HG02970 (cell line): ENCODE measurements around the gene PCED1B.
"Not testable (repeated sequence)": the region's sequence is repeated elsewhere in the genome, so short reads cannot be mapped to it uniquely, and the experiment has no call there.

Source experiments
- ATAC-seq: cut with Tn5 transposase; IDR thresholded peaks from one replicate; pipeline ENCODE4 v1.9.1; 2021; ENCODE audit warnings: mild to moderate bottlenecking, moderate library complexity, moderate number of reproducible peaks; ENCODE audit not compliant: unreplicated experiment, low FRiP score

Gene PCED1B

DNA sequence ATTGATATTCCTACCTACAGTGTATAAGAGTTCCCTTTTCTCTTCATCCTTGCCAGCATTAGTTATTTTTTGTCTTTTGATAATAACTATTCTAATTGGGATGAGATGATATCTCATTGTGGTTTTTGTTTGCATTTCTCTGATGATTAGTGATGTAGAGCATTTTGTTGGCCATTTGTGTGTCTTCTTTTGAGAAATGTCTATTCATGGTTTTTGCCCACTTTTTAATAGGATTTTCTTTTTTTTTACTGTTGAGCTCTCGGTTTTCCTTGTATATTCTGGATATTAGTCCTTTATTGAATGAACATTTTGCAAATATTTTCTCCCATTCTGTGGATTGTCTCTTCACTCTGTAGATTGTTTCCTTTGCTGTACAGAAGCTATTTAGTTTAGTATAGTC, 79.9 kb downstream of the PCED1B start:
- ATAC-seq = no peak

DNA sequence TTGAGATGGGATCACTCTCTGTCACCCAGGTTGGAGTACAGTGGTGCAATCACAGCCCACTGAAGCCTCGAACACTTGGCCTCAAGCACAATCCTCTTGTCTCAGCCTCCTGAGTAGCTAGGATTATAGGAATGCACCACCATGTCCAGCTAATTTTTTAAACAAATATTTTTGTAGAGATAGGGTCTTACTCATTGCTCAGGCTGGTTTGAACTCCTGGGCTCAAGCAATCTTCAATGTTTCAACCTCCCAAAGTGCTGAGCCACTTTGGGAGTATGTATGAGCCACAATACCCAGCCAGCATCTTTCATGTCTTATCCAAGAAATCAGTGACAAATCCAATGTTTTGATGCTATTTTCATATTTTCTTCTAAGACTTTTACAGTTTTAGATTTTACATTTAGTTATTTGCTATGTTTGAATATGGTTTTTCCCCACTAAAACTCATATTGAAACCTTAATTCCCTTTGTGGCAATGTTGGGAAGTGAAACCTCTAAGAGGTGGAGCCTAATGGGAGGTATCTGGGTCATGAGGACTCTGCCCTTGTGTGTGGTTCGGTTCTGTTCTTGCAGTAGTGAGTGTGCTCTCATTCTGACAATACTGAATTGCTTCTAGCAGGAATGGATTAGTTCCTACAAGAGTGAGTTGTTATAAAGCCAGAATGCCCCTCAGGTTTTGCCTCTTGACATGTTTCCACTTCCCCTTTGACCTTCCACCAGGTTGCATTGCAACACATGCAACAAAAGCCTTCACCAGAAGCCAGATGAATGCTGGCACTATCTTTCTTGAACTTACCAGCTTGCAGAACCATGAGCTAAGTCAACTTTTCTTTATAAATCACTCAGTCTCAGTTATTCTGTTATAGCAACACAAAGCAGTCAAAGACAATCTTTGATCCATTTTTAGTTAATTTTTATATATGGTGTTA, 81.2 kb downstream of the PCED1B start:
- ATAC-seq = no peak

DNA sequence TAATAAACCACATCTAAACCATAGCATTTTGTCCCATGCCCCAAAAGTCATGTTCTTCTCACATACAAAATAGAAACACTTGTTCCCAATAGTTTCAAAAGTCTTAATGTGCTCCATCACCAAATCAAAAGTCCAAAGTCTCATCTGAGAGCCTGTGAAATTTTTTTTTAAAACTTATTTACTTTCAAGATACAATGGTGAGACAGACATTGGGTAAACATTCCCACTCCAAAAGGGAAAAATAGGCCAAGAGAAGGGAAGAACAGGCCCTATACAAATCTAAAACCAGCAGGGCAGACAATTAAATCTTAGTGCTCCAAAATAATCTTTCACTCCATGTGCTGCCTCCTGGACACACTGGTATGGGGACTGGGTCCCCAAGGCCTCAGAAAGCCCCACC, 84.7 kb downstream of the PCED1B start:
- ATAC-seq = no peak

DNA sequence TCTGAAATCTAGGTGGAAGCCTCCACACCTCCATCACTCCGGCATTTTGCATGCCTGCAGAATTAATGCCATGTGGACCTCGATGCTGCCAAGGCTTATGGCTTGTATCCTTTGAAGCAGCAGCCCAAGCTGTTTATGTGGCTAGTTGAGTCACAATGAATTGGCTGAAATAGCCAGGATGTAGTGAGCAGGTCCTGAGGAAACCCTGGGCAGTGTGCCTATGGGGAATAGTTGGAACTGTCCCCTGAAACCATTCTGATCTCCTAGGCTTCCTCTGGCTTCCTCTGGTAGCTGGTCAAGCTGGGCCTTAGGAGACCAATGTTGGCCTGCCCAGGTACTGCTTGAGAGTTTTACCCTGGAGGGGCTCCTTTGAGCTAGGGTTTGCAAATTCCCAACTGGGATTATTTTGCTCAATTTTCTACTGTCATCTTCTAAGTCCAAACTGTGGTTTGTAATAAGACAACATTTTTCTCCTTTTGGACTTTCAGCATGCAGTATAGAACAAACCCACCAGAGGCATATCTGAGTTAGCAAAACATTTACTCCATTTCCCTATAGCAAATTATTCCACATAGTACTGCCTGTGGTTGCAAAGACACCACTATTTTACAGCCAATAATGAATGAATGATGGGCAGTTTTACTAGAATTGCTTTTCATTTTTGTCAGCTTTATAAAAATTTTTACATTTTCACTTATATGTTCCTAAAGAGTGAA, 85.5 kb downstream of the PCED1B start:
- ATAC-seq = no peak

DNA sequence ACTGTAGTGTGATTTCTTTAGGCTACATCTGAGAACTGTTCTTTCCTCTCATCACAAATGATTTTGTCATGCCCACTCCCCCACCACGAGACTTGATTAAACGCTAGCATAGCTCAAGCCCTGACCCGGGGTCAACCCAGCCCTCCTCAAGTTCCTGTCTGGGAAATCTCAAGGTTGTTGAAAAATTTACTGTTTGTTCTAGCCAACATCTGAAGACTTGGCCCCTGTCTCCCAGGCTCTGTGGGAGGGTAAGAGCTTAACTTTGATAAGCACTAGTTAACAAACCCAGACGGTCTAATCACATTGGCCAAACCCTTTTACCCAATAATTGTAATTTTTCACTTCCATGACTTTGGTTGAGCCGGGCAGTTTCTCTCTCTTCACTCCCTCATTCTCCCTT, 86.5 kb downstream of the PCED1B start:
- ATAC-seq = no peak

DNA sequence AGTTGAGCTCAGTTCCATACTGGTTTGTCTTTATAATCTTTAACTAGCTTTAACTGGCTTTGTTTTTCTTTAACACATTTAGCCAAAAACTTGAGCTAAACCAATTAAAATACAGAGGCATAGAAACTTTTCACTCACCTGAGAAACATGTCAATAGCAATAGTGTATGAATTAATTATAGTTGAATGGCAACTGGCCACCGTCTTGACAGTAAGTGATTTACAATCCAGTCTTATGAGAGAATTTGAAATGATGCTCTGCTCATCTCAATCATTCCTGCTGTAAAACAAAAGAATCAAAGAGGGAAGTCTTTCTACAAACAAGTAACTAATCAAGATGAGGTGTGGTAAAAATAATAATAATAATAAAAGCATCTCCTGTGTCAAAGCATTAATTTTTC, 86.9 kb downstream of the PCED1B start:
- no peak for ATAC-seq

DNA sequence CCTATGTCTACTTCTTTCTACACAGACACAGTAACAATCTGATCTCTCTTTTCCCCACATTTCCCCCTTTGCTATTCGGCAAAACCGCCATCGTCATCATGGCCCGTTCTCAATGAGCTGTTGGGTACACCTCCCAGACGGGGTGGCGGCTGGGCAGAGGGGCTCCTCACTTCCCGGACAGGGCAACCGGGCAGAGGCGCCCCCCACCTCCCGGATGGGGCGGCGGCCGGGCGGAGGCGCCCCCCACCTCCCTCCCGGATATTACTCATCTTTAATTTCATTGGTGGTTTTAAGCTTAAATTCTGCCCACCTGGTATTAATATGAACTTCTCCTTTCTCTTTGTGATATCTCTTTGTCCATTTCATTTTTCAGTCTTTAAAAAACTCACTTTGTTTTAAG, 90.9 kb downstream of the PCED1B start:
- ATAC-seq = not testable (repeated sequence)

DNA sequence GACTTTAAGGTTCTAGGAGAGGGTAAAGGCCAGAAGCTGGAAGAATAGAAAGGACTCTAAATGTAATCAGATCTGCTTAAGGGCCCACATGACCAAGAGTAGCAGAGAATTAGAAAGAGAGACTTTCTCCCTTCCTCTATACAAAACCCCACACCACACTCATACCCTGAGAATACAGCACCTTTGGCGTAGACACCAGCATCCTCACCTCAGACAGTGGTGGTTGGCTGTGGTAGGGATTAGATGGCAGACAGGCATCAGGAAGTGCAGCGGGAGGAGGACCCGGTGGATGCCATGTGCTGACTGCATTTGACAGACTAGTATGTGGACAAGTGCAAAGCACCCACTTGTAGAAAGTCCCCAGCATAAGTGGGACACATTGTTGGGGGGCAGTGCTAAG, 98.6 kb downstream of the PCED1B start:
- ATAC-seq = no peak

DNA sequence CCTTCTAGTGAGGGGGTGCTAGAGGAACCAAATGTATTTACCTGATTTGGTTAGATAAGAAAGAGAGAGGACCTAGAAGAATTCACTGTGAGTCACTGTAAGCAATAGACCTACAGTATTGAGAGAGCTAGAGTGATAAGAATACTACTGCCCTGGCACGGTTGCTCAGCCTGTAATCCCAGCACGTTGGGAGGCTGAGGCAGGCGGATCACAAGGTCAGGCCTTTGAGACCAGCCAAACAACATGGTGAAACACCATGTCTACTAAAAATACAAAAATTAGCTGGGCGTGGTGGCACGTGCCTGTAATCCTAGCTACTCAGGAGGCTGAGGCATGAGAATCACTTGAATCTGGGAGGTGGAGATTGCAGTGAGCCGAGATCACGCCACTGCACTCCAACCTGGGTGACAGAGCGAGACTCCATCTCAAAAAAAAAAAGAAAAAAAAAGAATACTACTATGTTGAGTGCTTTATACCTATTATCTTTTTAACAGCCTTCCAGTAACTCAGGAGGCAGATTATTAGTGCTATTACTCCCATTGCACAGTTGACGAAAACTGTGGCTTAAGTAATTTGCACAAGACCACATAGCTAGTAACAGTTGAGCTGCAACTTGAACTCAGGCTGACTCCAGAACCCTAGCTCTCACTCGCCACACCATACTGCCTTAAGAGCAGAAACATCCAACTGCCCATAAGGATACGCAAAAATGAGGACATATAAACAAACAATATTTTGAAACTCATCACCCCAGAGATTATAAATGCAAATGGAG, 102.9 kb downstream of the PCED1B start:
- ATAC-seq = not testable (repeated sequence)

DNA sequence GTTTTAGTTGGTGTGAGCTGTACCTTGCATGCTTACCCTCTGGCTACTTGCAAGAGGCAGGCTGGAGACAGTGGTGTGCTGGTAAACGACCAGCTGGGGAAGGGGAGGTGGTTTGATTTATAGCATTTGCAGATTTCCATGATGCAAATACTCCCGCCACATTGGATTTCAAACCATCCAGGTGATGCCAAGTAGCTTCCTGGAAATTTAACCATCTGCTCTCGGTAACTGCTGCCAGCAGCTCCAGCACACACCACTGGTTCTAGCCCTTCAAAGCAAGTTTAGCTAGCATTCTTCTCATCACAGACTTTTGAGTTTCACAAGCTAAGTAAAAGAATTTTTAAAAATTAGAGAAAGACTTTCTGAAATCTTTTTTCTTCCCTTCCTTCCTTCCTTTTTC, 104.8 kb downstream of the PCED1B start:
- no peak for ATAC-seq

DNA sequence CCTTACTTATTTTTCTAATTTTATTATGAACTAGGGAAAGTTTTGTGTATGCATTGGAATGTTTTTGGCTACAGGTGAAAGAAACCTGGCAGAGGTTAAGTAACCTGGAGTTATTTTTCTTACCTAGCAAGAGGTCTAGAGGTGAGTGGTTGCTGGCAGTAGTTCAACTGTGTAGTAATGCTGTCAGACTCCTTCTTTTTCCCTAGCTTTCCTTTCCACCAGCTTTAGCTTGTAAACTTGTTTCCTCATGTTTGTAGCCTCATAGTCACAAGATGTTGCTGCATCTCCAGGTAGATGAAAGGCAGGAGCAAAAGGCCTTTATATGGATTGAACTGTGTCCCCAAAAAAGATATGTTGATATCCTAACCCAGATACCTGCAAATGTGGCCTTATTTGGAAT, 105.4 kb downstream of the PCED1B start:
- ATAC-seq = no peak

DNA sequence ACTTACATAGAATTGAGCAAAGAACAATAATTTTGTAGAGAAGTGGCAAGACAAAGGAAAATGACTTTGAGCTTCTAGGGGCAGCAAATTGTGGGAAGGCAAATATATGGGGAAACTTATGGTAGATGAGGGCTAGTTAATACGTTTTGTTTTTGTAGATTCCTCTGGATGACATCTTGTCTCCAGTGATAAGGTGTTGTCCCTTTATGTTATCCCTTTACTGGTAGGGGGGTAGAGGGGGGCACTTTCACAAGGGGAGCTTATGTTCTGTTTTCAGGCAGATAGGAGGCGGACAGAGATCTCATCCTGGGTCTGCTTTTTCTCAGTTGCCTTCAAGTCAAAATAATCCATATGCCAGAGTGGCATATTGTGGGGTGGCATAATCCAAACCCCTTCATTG, 106.8 kb downstream of the PCED1B start:
- ATAC-seq = no peak

DNA sequence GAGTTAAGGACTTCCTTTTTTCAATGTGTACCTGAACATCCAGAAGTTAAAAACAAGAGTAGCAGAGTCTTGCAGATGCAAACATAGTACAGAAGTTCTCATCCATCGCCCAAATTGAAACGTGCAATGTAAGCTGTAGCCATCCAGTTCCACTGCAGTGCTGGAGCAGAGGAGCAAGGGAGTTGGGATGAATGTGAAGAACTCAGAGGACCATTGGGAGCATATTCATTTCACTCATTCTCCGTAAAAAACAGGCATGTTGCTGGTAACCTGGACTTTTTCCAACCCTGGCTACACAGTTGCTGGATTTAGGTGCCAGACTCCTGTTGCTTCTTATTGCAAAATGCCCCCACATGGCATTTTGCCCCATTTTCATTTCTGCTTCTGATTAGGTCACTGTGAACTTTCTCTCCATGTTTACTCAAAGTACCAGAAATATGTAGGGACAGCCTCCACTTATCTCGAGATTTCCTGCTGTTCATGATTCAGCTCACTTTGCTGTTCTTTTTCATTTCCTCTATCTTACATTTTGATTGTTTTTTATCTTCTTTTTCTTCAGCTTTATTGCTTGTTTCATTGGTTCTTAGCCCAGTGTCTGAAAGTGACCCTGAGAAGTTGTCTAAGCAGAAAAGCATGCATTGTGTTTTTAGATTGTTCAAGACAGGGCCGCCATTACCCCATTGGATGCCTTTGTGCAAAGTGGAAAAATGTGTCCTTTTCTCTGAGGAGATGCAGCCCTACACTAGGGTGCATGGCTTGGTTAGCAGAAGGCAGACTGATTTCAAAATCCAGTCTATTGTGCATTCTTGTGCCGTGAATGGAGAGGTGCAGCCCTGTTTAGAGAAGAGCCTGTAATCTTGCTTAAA, 109.4 kb downstream of the PCED1B start:
- no peak for ATAC-seq

DNA sequence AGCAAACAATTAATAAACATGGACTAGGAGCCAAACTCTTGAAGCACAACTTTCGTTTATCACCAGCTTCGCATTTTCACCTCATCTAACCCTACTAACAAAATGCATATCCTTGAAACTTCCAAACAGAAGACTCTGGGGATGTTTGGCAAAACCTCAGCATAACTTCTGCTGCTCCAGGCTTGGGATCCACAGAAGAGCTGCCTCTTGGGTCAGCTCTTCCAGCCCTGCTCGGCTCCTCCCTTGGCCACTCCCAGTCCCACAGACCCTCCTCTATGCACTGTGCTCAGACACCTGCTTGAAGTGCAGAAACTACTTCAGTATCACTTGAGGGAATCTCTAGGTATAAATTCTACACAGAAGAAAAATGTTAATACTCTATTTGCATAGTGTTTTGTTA, 110.3 kb downstream of the PCED1B start:
- no peak for ATAC-seq

DNA sequence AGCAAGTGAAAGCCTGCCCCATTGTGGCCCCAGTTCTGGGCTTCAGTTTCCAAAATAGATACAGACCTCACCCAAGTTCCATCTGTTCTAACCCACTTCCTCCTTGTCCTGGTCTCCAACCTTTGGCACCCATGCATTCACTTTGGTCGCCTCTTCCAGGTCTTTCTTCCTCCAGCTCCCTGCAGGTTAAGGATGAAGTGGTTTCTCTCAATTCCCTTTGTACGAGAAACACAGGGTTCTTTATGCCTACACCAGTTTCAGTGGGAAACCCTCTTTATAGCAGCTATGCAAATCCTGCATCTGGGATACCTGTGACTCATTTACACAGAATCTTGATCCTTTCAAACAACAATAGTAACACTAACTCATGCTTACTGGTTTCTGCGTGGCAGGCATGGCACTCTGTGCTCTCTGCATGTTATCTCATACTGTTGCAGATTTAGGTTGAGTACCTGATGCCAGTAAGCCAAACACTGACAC, 110.9 kb downstream of the PCED1B start:
- ATAC-seq = no peak

DNA sequence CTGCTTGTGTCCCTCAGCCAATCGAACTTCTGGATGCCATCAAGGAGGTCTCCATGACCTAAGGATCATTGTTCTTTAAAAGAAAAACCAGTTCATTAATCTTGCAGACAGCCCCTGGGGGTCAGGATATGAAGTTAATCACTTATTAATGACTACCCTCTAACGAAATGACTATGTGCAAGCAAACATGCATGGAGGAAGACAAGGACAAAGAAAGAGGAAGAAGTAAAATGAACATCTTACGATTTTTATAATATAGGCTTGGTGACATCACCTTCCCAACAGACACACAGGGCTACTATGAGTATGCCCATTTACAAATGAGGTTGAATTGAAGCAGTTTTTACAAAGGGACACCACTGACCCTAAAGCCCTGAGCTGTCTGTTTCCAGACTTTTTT, 111.5 kb downstream of the PCED1B start:
- no peak for ATAC-seq

DNA sequence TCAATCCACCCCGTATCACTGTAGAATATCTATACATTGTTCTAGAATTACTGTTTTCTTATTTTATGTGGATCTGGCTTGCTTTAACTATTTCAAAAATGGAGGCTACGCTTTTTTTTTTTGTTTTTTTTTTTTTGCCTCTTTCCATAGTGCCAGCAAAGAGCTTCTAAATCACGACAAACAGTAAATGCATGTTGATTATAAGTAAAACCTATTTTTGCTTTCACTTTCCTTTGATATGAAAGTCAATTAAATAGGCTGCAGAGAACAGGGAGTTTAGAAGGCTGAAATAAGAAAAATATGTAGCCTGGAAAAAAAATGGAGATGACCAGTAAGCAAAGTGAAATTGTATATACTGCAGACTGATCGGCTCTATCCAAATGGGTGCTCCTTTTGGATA, 112.6 kb downstream of the PCED1B start:
- no peak for ATAC-seq

DNA sequence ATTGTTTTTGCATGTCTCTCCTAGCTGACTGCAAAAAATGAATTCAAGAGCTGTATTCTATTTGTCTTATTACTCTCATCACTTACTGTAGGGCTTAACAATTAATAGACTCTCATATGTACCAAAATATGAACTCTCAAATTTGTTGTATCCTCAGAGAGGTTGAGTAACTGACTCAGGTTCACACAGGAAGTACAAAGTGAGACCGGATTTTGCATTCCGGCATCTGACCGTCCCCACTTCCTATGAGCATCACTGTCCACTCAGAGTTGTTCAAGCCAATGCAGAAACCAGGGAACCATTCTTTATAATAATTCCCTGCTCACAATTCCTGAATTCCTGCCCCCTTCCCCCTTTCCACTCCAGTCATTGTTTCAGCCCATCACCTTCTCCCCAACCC, 113.6 kb downstream of the PCED1B start:
- ATAC-seq = no peak

DNA sequence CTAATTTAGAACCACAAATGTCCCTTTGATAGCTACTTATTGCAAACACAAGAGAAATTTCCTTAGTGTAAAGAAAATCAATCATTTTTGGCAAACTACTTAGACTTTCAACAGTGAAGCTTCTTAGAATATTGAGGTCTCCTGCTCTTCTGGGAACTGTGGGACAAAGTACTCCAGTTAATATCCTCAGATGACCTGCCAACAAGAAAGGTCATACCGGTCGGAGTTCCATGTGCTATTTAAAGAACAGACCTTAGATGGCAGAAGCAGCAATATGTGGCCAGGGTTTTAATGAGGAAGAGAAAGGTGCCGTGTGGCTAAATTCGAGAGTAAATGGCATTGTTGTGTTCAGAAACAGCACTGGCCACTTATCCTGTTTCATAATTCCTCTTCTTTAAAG, 115.1 kb downstream of the PCED1B start:
- ATAC-seq = no peak

DNA sequence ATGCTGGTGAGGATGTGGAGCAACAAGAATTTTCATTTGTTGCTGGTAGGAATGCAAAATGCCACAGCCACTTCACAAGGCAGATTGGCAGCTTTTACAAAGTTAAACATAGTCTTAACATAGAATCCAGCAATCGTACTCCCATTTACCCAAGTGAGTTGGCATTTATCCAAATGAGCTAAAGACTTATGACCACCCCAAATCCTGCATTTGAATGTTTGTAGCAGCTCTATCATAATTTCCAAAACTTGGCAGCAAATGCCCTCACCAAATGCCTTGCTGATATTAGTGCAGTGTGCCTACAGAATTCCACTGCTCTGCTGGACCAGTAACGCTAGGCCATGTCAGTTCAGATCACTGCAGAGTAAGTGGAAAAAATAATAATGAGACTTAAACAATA, 121.0 kb downstream of the PCED1B start:
- ATAC-seq = no peak
